CD14-positive monocyte (primary cell): ENCODE data around the gene CREG2. TPM values are rescaled to one million over a fixed set of nuclear protein-coding genes. Genes with fewer than 3 reads are reported as not detected.

ENCODE experiments used
- DNase-seq, 3 donors: peaks; one replicate each; pipeline ENCODE4 v3.0.0-alpha.2; 2011 to 2022
- H2AFZ ChIP-seq: 2 replicates; pipeline ENCODE4 v1.6.0; 2012; ENCODE audit warnings: mild to moderate bottlenecking, low read depth, low read length, inconsistent platforms; ENCODE audit not compliant: insufficient read depth, poor library complexity, severe bottlenecking
- H3K27ac ChIP-seq, 2 donors: 1 replicate in 1 of 2; 2 replicates in 1 of 2; pipeline ENCODE4 v1.5.1; 2012 to 2013; ENCODE audit warnings: low read length in 2 of 2, control low read depth in 1 of 2, inconsistent platforms in 1 of 2, low read depth in 1 of 2, mild to moderate bottlenecking in 1 of 2
- H3K27me3 ChIP-seq, 2 donors: one replicate each; pipeline versions ENCODE4 v1.6.0 to v1.6.1; 2011 to 2013; ENCODE audit warnings: low read length in 2 of 2; ENCODE audit not compliant: control insufficient read depth in 2 of 2, insufficient read depth in 2 of 2
- H3K36me3 ChIP-seq, 2 donors: replicated peaks in 1 of 2; 1 replicate in 1 of 2; 2 replicates in 1 of 2; pipeline versions ENCODE4 v1.5.1 to v1.6.1; 2012 to 2013; ENCODE audit warnings: low read length in 2 of 2, control low read depth in 1 of 2, inconsistent platforms in 1 of 2, mild to moderate bottlenecking in 1 of 2; ENCODE audit not compliant: insufficient read depth in 2 of 2, control insufficient read depth in 1 of 2
- H3K4me1 ChIP-seq, 2 donors: 1 replicate in 1 of 2; 2 replicates in 1 of 2; pipeline versions ENCODE4 v1.5.1 to v1.6.1; 2012 to 2013; ENCODE audit warnings: low read length in 2 of 2, control low read depth in 1 of 2, inconsistent platforms in 1 of 2, mild to moderate bottlenecking in 1 of 2, moderate library complexity in 1 of 2; ENCODE audit not compliant: insufficient read depth in 2 of 2, control insufficient read depth in 1 of 2
- H3K4me2 ChIP-seq: replicated peaks from 2 replicates; pipeline ENCODE3; 2012; ENCODE audit warnings: low read length, moderate library complexity, mild to moderate bottlenecking; ENCODE audit not compliant: poor library complexity, severe bottlenecking; ENCODE audit errors: extremely low read depth
- H3K4me3 ChIP-seq, 3 experiments: fragments of 200-600 bp in 1 of 3; sonication (generic) in 1 of 3; replicated peaks in 1 of 3; 1 replicate in 2 of 3; 2 replicates in 1 of 3; pipeline ENCODE4 v1.5.1; 2011 to 2013; ENCODE audit warnings: low read length in 3 of 3, mild to moderate bottlenecking in 3 of 3, control low read depth in 2 of 3, low read depth in 2 of 3, inconsistent platforms in 1 of 3, moderate library complexity in 1 of 3
- H3K79me2 ChIP-seq: 2 replicates; pipeline ENCODE4 v1.6.0; 2012; ENCODE audit warnings: mild to moderate bottlenecking, control low read depth, inconsistent platforms, low read length, moderate library complexity; ENCODE audit not compliant: insufficient read depth
- H3K9ac ChIP-seq: 2 replicates; pipeline ENCODE4 v1.6.0; 2017; ENCODE audit warnings: low read length, mild to moderate bottlenecking; ENCODE audit not compliant: insufficient read depth, poor library complexity, severe bottlenecking
- H3K9me3 ChIP-seq, 2 donors: replicated peaks in 1 of 2; 1 replicate in 1 of 2; 2 replicates in 1 of 2; pipeline versions ENCODE4 v1.5.1 to v1.6.1; 2012 to 2013; ENCODE audit warnings: low read length in 2 of 2, control low read depth in 1 of 2; ENCODE audit not compliant: control insufficient read depth in 1 of 2, insufficient read depth in 1 of 2
- H4K20me1 ChIP-seq: 2 replicates; pipeline ENCODE4 v1.6.0; 2012; ENCODE audit warnings: mild to moderate bottlenecking, low read length, control low read depth, moderate library complexity; ENCODE audit not compliant: insufficient read depth
- H3K27ac Mint-ChIP-seq, 7 donors: one replicate each; pipeline ENCODE4 v1.8.0; 2020; ENCODE audit warnings: mild to moderate bottlenecking in 7 of 7, mixed read lengths in 7 of 7, moderate library complexity in 6 of 7, inconsistent platforms in 2 of 7
- H3K27me3 Mint-ChIP-seq, 3 donors: one replicate each; pipeline ENCODE4 v1.8.0; 2021 to 2022; ENCODE audit warnings: low read depth in 3 of 3, mild to moderate bottlenecking in 3 of 3, mixed read lengths in 3 of 3, moderate library complexity in 3 of 3, inconsistent platforms in 1 of 3
- H3K36me3 Mint-ChIP-seq, 2 donors: one replicate each; pipeline ENCODE4 v1.8.0; 2020; ENCODE audit warnings: mixed read lengths in 2 of 2, inconsistent platforms in 1 of 2, mild to moderate bottlenecking in 1 of 2
- H3K4me1 Mint-ChIP-seq: one replicate; pipeline ENCODE4 v1.8.0; 2020; ENCODE audit warnings: mild to moderate bottlenecking, mixed read lengths
- H3K4me3 Mint-ChIP-seq, 2 donors: one replicate each; pipeline ENCODE4 v1.8.0; 2020; ENCODE audit warnings: mild to moderate bottlenecking in 2 of 2, mixed read lengths in 2 of 2, moderate library complexity in 1 of 2
- H3K9me3 Mint-ChIP-seq, 7 donors: one replicate each; pipeline ENCODE4 v1.8.0; 2020 to 2022; ENCODE audit warnings: mixed read lengths in 7 of 7, mild to moderate bottlenecking in 6 of 7, moderate library complexity in 6 of 7, inconsistent platforms in 2 of 7
- CTCF ChIP-seq: fragments of 200-600 bp; IDR thresholded peaks from one replicate; pipeline ENCODE4 v1.8.0; 2022; ENCODE audit warnings: antibody characterized with exemption, mild to moderate bottlenecking
- WGBS: methylation state at CpG from one replicate; pipeline ENCODE4 v1.1.5; 2013; ENCODE audit warnings: missing lambda C conversion rate; ENCODE audit not compliant: insufficient coverage; 5-methylcytosine and 5-hydroxymethylcytosine counted together
- intact Hi-C, 2 donors: fragments of 100-400 bp; cut with micrococcal nuclease; formaldehyde crosslinking; loops; one replicate each; pipeline versions ENCODE4 v1.15.0 to v1.15.1; 2023
- polyA plus RNA-seq, 3 donors: library from polyadenylated mRNA; depleted of rRNA in 1 of 3; unstranded in 2 of 3; stranded (reverse) in 1 of 3; fragments of 300-500 nt in 2 of 3; fragments of >200 nt in 1 of 3; fragmentation: Illumina TruSeq in 2 of 3; gene quantifications; 1 replicate in 2 of 3; 2 replicates in 1 of 3; pipeline ENCODE4 v1.2.3, GENCODE V29; 2012 to 2021

Gene CREG2
- polyA plus RNA-seq, 3 donors = not detected

- peak overlapping the region in 1 of 2 donors; percentile 65 for H3K4me3 Mint-ChIP-seq
- no peak overlapping the region for H2AFZ ChIP-seq
Measured at GRCh38 chr2:101341901-101342624, 45.2 kb downstream of the CREG2 start.

DNA sequence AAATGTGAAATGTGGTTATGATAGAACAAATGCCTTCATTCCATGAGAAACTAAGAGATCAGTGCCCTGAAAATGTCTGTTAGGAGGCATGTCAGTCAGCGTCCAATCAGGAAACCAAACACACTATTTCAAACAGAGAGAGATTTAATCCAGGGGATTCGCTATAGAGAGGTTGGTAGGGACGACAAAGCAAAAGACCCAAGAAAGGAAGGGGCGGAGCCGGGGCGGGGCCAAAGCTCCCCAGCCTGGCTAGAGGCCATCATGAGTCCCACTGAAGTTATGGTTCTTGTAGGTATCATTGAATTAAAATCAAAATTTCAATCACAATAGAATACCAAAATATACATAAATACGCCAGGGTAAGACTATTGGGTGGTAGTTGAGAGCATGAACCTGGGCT, 45.9 kb downstream of the CREG2 start:
- Mint-ChIP-seq H3K4me3 (peak overlapping the region in 1 of 2 donors; percentile 28), H3K27ac (peak overlapping the region in 1 of 7 donors; percentile 68), H3K36me3 (no peaks in the 10 kb centered on the region), H3K4me1 (peaks cover 25% of the 10 kb centered on the region), H3K9me3 (peaks cover 0 to 2% (median 0%) of the 10 kb centered on the region in 7 donors), H3K27me3 (peaks cover 0 to 7% (median 5%) of the 10 kb centered on the region in 3 donors)
- Histone ChIP-seq H3K4me1 (peaks cover 26 to 31% of the 10 kb centered on the region in 2 donors), H3K27me3 (no peaks in the 10 kb centered on the region), H3K9me3 (no peaks in the 10 kb centered on the region), H3K36me3 (no peaks in the 10 kb centered on the region), H2AFZ (no peak overlapping the region), H3K9ac (no peak overlapping the region), H3K4me3 (no peak overlapping the region), H3K4me2 (peak overlapping the region; percentile 3), H4K20me1 (no peaks in the 10 kb centered on the region), H3K27ac (no peak overlapping the region), H3K79me2 (no peaks in the 10 kb centered on the region)
- DNase-seq = no peak
- intact Hi-C loops = loop anchor here in 1 of 2 donors (10.0 kb wide), 2 partner anchors 63 to 163 kb away; no protein-coding TSS in a partner anchor
- 70% methylated on average over 4 of the region's 7 CpGs for WGBS
- TF ChIP-seq CTCF = no peak

More at GRCh38 chr2:101341901-101342624, 45.2 kb downstream of the CREG2 start:
- Histone ChIP-seq H3K27ac (no peak overlapping the region), H3K4me1 (peaks cover 26 to 31% of the 10 kb centered on the region in 2 donors), H3K36me3 (no peaks in the 10 kb centered on the region), H3K4me3 (no peak overlapping the region), H3K9me3 (no peaks in the 10 kb centered on the region), H3K79me2 (no peaks in the 10 kb centered on the region), H3K27me3 (no peaks in the 10 kb centered on the region), H3K9ac (no peak overlapping the region), H4K20me1 (no peaks in the 10 kb centered on the region), H3K4me2 (peak overlapping the region; percentile 3)
- Mint-ChIP-seq H3K27ac (peak overlapping the region in 2 of 7 donors; percentile 3 to 68), H3K4me1 (peaks cover 25% of the 10 kb centered on the region), H3K9me3 (peaks cover 0 to 2% (median 0%) of the 10 kb centered on the region in 7 donors), H3K36me3 (no peaks in the 10 kb centered on the region), H3K27me3 (peaks cover 0 to 7% (median 5%) of the 10 kb centered on the region in 3 donors)
- WGBS = 65% methylated on average over 17 of the region's 21 CpGs
- intact Hi-C loops = loop anchor here in 1 of 2 donors (10.0 kb wide), 2 partner anchors 63 to 163 kb away; no protein-coding TSS in a partner anchor
- peak; percentile 94 for TF ChIP-seq CTCF
- peak; percentile 54 to 76 (median 69) for DNase-seq
